ENCODE data around the gene GPS1.

GPS1 gene

GRCh38 chr17:82007228-82007494 is 44.5 kb upstream of the GPS1 start:
- H3K4me3 ChIP-seq: no peak overlapping the region
- TF ChIP-seq CTCF (IDR thresholded peaks at IDR 0.05): no peak
- no peak for DNase-seq (ENCODE audit: low spot score)
- no peak overlapping the region for H3K27ac ChIP-seq

GRCh38 chr17:82007495-82008257 is 44.0 kb upstream of the GPS1 start:
- Histone ChIP-seq H3K4me3 (no peak overlapping the region), H3K27ac (peak overlapping the region in 1 of 2 donors; percentile 25)
- no peak for TF ChIP-seq CTCF (IDR thresholded peaks at IDR 0.05)
- DNase-seq (ENCODE audit: low spot score): no peak

- Histone ChIP-seq H3K4me3 (no peak overlapping the region), H3K27ac (no peak overlapping the region)
- TF ChIP-seq CTCF (IDR thresholded peaks at IDR 0.05): no peak
- DNase-seq (ENCODE audit: low spot score): no peak
Measured at GRCh38 chr17:82008258-82008940, 43.3 kb upstream of the GPS1 start.

GRCh38 chr17:82008941-82009405 is 42.7 kb upstream of the GPS1 start:
- H3K27ac ChIP-seq: no peak overlapping the region
- TF ChIP-seq CTCF (IDR thresholded peaks at IDR 0.05): no peak
- DNase-seq (ENCODE audit: low spot score): no peak
- H3K4me3 ChIP-seq: no peak overlapping the region

GRCh38 chr17:82009413-82009812 is 42.3 kb upstream of the GPS1 start:
- no peak for DNase-seq (ENCODE audit: low spot score)
- Histone ChIP-seq H3K27ac (no peak overlapping the region), H3K4me3 (no peak overlapping the region)
- TF ChIP-seq CTCF (IDR thresholded peaks at IDR 0.05): no peak

GRCh38 chr17:82010575-82011525 is 40.8 kb upstream of the GPS1 start:
- no peak overlapping the region for H3K4me3 ChIP-seq
- TF ChIP-seq CTCF (IDR thresholded peaks at IDR 0.05): no peak
- no peak overlapping the region for H3K27ac ChIP-seq
- no peak for DNase-seq (ENCODE audit: low spot score)

Measured in coronary artery (tissue), 2 donors.